Astrocyte (in vitro differentiated cells and primary cell): ENCODE measurements around the gene FAU. TPM values are rescaled to one million over a fixed set of nuclear protein-coding genes. Genes with fewer than 3 reads are reported as not detected.
"Not testable (repeated sequence)": the region's sequence is repeated elsewhere in the genome, so short reads cannot be mapped to it uniquely, and the experiment has no call there.

Experiments
- DNase-seq: peaks from one replicate; pipeline ENCODE4 v3.0.0-alpha.2; 2010; ENCODE audit warnings: low read depth
- FAIRE-seq: peaks from 2 replicates; lab custom pipeline; 2011; peaks lifted over from hg19 to GRCh38; lab: Jason Lieb, UNC
- H2AFZ ChIP-seq: 2 replicates; pipeline ENCODE4 v1.6.0; 2012; ENCODE audit warnings: low read depth, low read length, inconsistent platforms
- H3K27ac ChIP-seq: 2 replicates; pipeline ENCODE4 v1.5.1; 2011; ENCODE audit warnings: low read depth, low read length, inconsistent platforms
- H3K27me3 ChIP-seq: 2 replicates; pipeline ENCODE4 v1.6.0; 2011; ENCODE audit warnings: low read length, inconsistent platforms; ENCODE audit not compliant: insufficient read depth
- H3K36me3 ChIP-seq: 2 replicates; pipeline ENCODE4 v1.5.1; 2011; ENCODE audit warnings: low read length, inconsistent platforms; ENCODE audit not compliant: insufficient read depth
- H3K4me1 ChIP-seq: 2 replicates; pipeline ENCODE4 v1.5.1; 2011; ENCODE audit warnings: low read length, inconsistent platforms; ENCODE audit not compliant: insufficient read depth
- H3K4me2 ChIP-seq: 2 replicates; pipeline ENCODE4 v1.6.0; 2012; ENCODE audit warnings: low read length, inconsistent platforms
- H3K4me3 ChIP-seq: 2 replicates; pipeline ENCODE4 v1.5.1; 2011; ENCODE audit warnings: low read depth, mild to moderate bottlenecking, low read length, inconsistent platforms; ENCODE audit not compliant: insufficient read depth
- H3K79me2 ChIP-seq: 2 replicates; pipeline ENCODE4 v1.6.0; 2012; ENCODE audit warnings: mild to moderate bottlenecking, low read length, inconsistent platforms; ENCODE audit not compliant: insufficient read depth
- H3K9ac ChIP-seq: 2 replicates; pipeline ENCODE4 v1.6.0; 2012; ENCODE audit warnings: mild to moderate bottlenecking, low read length, inconsistent platforms
- H3K9me3 ChIP-seq: 2 replicates; pipeline ENCODE4 v1.5.1; 2012; ENCODE audit warnings: low read depth, mild to moderate bottlenecking, low read length, inconsistent platforms; ENCODE audit not compliant: insufficient read depth
- H4K20me1 ChIP-seq: 2 replicates; pipeline ENCODE4 v1.6.0; 2012; ENCODE audit warnings: low read length, inconsistent platforms; ENCODE audit not compliant: insufficient read depth
- H3K27ac Mint-ChIP-seq: one replicate; pipeline ENCODE4 v1.8.0; 2021; ENCODE audit warnings: mild to moderate bottlenecking, mixed read lengths; ENCODE audit not compliant: unreplicated experiment
- H3K27me3 Mint-ChIP-seq: one replicate; pipeline ENCODE4 v1.8.0; 2021; ENCODE audit warnings: low read depth, mixed read lengths; ENCODE audit not compliant: unreplicated experiment
- H3K36me3 Mint-ChIP-seq: one replicate; pipeline ENCODE4 v1.8.0; 2021; ENCODE audit warnings: low read depth, mixed read lengths; ENCODE audit not compliant: unreplicated experiment
- H3K4me1 Mint-ChIP-seq: one replicate; pipeline ENCODE4 v1.8.0; 2021; ENCODE audit warnings: low read depth, mixed read lengths; ENCODE audit not compliant: unreplicated experiment
- H3K4me3 Mint-ChIP-seq: one replicate; pipeline ENCODE4 v1.8.0; 2021; ENCODE audit warnings: mild to moderate bottlenecking, moderate library complexity, mixed read lengths; ENCODE audit not compliant: unreplicated experiment
- H3K9me3 Mint-ChIP-seq: one replicate; pipeline ENCODE4 v1.8.0; 2021; ENCODE audit warnings: mild to moderate bottlenecking, mixed read lengths; ENCODE audit not compliant: unreplicated experiment
- CTCF ChIP-seq: IDR thresholded peaks from 2 replicates; pipeline ENCODE4 v1.5.1; 2011; ENCODE audit warnings: low read depth, mild to moderate bottlenecking, inconsistent platforms, low read length, moderate library complexity; ENCODE audit not compliant: insufficient read depth
- EZH2 ChIP-seq: IDR thresholded peaks from 2 replicates; pipeline ENCODE4 v1.6.1; 2012; ENCODE audit warnings: mild to moderate bottlenecking, low read length, inconsistent platforms; ENCODE audit not compliant: insufficient read depth
- total RNA-seq: library from RNA; stranded (reverse); gene quantifications from 2 replicates; pipeline ENCODE4 v1.2.1, GENCODE V29; 2021

FAU gene
- total RNA-seq, 1 donor from 2014 or later, result 694 TPM

- Mint-ChIP-seq H3K9me3 (no peaks in the 10 kb centered on the region), H3K27me3 (peaks cover 2% of the 10 kb centered on the region), H3K4me1 (peaks cover 14% of the 10 kb centered on the region), H3K27ac (no peak overlapping the region), H3K36me3 (no peaks in the 10 kb centered on the region), H3K4me3 (no peak overlapping the region)
- H3K9me3 ChIP-seq, result no peaks in the 10 kb centered on the region
- DNase-seq, result no peak
- TF ChIP-seq CTCF, result no peak
- TF ChIP-seq EZH2, result no peak
- H3K4me3 ChIP-seq, result no peak overlapping the region
- no peak overlapping the region for H3K9ac ChIP-seq
- H3K27me3 ChIP-seq, result peaks cover 2% of the 10 kb centered on the region
- no peaks in the 10 kb centered on the region for H3K36me3 ChIP-seq
- no peak for FAIRE-seq
- H4K20me1 ChIP-seq, result no peaks in the 10 kb centered on the region
- no peak overlapping the region for H2AFZ ChIP-seq
- H3K4me1 ChIP-seq, result peaks cover 16% of the 10 kb centered on the region
- H3K79me2 ChIP-seq, result no peaks in the 10 kb centered on the region
- H3K27ac ChIP-seq, result no peak overlapping the region
- H3K4me2 ChIP-seq, result peak overlapping the region; percentile 79
These were observed 29.5 kb upstream of the FAU start for GRCh38 chr11:65151331-65151899.

- Mint-ChIP-seq H3K4me1 (peaks cover 14% of the 10 kb centered on the region), H3K4me3 (peak overlapping the region; percentile 55), H3K27ac (peak overlapping the region; percentile 28), H3K9me3 (no peaks in the 10 kb centered on the region), H3K36me3 (no peaks in the 10 kb centered on the region), H3K27me3 (peaks cover 2% of the 10 kb centered on the region)
- Histone ChIP-seq H3K9me3 (no peaks in the 10 kb centered on the region), H3K4me2 (peak overlapping the region; percentile 79), H3K4me1 (peaks cover 16% of the 10 kb centered on the region), H3K9ac (peak overlapping the region; percentile 42), H3K79me2 (no peaks in the 10 kb centered on the region), H2AFZ (peak overlapping the region; percentile 16), H3K27ac (peak overlapping the region; percentile 37), H3K4me3 (peak overlapping the region; percentile 1), H3K27me3 (peaks cover 2% of the 10 kb centered on the region), H3K36me3 (no peaks in the 10 kb centered on the region), H4K20me1 (no peaks in the 10 kb centered on the region)
- FAIRE-seq (no peak), DNase-seq (peak; percentile 82)
- no peak for TF ChIP-seq EZH2
- TF ChIP-seq CTCF, result no peak
These were observed 28.8 kb upstream of the FAU start for GRCh38 chr11:65150509-65151299.

GRCh38 chr11:65150131-65150508 is 28.2 kb upstream of the FAU start:
- H3K9ac ChIP-seq, result peak overlapping the region; percentile 42
- not testable (repeated sequence) for H3K36me3 ChIP-seq, H3K36me3 Mint-ChIP-seq, H4K20me1 ChIP-seq, H3K27me3 ChIP-seq, H3K9me3 ChIP-seq, H3K27me3 Mint-ChIP-seq, H3K79me2 ChIP-seq, H3K4me3 ChIP-seq, DNase-seq, H3K4me3 Mint-ChIP-seq, H2AFZ ChIP-seq, H3K27ac ChIP-seq, FAIRE-seq, H3K9me3 Mint-ChIP-seq
- H3K4me1 ChIP-seq, result peaks cover 16% of the 10 kb centered on the region
- peaks cover 14% of the 10 kb centered on the region for H3K4me1 Mint-ChIP-seq
- peak overlapping the region; percentile 79 for H3K4me2 ChIP-seq
- peak overlapping the region; percentile 28 for H3K27ac Mint-ChIP-seq
